HUES64 (cell line): ENCODE results near the gene TAS2R41.
"Not testable (repeated sequence)": the region's sequence is repeated elsewhere in the genome, so short reads cannot be mapped to it uniquely, and the experiment has no call there.

ENCODE experiments used
- H3K27ac ChIP-seq: 2 replicates; pipeline ENCODE4 v1.7.0; 2013; ENCODE audit warnings: low read depth, low read length, inconsistent platforms
- H3K27me3 ChIP-seq: 2 replicates; pipeline ENCODE4 v1.6.1; 2013; ENCODE audit warnings: mild to moderate bottlenecking, low read length; ENCODE audit not compliant: insufficient read depth
- H3K36me3 ChIP-seq: 2 replicates; pipeline ENCODE4 v1.6.1; 2013; ENCODE audit warnings: mild to moderate bottlenecking, low read length; ENCODE audit not compliant: insufficient read depth
- H3K4me1 ChIP-seq: 2 replicates; pipeline ENCODE4 v1.6.1; 2013; ENCODE audit warnings: mild to moderate bottlenecking, low read length, moderate library complexity; ENCODE audit not compliant: insufficient read depth
- H3K4me3 ChIP-seq: 2 replicates; pipeline ENCODE4 v1.5.1; 2013; ENCODE audit warnings: mild to moderate bottlenecking, low read length, moderate library complexity
- H3K9ac ChIP-seq: 2 replicates; pipeline ENCODE4 v1.6.1; 2013; ENCODE audit warnings: mild to moderate bottlenecking, low read depth, low read length
- H3K9me3 ChIP-seq: 2 replicates; pipeline ENCODE4 v1.6.1; 2013; ENCODE audit warnings: low read depth, low read length; ENCODE audit not compliant: insufficient read depth
- WGBS: fragments of 150-250, 120-280 bp; methylation state at CpG from one replicate; pipeline ENCODE4 v1.1.7; 2013; ENCODE audit warnings: missing lambda C conversion rate; 5-methylcytosine and 5-hydroxymethylcytosine counted together

The TAS2R41 gene

DNA sequence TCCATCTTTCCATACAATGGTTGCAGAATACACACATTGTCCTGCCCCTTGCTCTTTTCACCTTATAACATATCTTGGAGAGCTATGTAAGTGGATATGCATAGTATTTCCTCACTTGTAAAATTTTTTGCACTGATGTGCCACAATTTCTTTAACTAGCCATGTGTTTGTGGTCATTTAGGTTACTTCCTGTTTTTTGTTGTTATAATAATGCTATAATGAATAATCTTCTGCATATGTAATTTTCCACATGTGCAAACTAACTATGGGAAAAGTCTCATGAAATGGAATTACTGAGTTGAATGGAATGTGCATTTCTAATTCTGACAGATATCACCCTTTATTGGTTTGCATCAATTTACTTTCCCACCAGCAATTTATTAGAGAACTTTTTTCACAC lies 2.8 kb downstream of the TAS2R41 start:
- H3K27ac ChIP-seq, result no peak overlapping the region
- H3K4me1 ChIP-seq, result no peaks in the 10 kb centered on the region
- no peaks in the 10 kb centered on the region for H3K27me3 ChIP-seq
- no peak overlapping the region for H3K4me3 ChIP-seq
- no peaks in the 10 kb centered on the region for H3K9me3 ChIP-seq
- no peak overlapping the region for H3K9ac ChIP-seq
- H3K36me3 ChIP-seq, result no peaks in the 10 kb centered on the region

- Histone ChIP-seq H3K9ac (no peak overlapping the region), H3K27me3 (no peaks in the 10 kb centered on the region), H3K36me3 (no peaks in the 10 kb centered on the region), H3K9me3 (no peaks in the 10 kb centered on the region), H3K27ac (no peak overlapping the region), H3K4me3 (no peak overlapping the region), H3K4me1 (no peaks in the 10 kb centered on the region)
- WGBS, result 92% methylated on average over 3 of the region's 3 CpGs
Measured at GRCh38 chr7:143484119-143484518, 6.4 kb downstream of the TAS2R41 start.

GRCh38 chr7:143485094-143485493 lies 7.4 kb downstream of the TAS2R41 start:
- Histone ChIP-seq H3K27ac (no peak overlapping the region), H3K9ac (no peak overlapping the region), H3K9me3 (no peaks in the 10 kb centered on the region), H3K4me1 (no peaks in the 10 kb centered on the region), H3K4me3 (no peak overlapping the region), H3K27me3 (no peaks in the 10 kb centered on the region), H3K36me3 (no peaks in the 10 kb centered on the region)

DNA sequence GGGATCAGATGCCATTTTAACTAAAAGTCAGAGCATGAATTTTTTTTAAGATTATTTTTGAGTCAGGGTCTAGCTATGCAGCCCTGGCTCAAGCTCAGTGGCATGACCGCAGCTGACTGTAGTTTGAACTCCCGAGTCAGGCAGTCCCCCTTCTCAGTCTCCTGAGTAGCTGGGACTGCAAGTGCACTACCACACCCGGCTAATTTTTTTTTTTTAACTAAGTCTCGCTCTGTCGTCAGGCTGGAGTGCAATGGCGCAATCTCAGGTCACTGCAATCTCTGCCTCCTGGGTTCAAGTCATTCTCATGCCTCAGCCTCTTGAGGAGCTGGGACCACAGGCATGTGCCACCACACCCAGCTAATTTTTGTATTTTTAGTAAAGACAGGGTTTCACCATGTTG lies 7.8 kb downstream of the TAS2R41 start:
- Histone ChIP-seq H3K9me3 (no peaks in the 10 kb centered on the region), H3K9ac (no peak overlapping the region), H3K27me3 (no peaks in the 10 kb centered on the region), H3K27ac (no peak overlapping the region), H3K4me1 (no peaks in the 10 kb centered on the region), H3K4me3 (no peak overlapping the region), H3K36me3 (no peaks in the 10 kb centered on the region)
- WGBS, result 96% methylated on average over 6 of the region's 6 CpGs

DNA sequence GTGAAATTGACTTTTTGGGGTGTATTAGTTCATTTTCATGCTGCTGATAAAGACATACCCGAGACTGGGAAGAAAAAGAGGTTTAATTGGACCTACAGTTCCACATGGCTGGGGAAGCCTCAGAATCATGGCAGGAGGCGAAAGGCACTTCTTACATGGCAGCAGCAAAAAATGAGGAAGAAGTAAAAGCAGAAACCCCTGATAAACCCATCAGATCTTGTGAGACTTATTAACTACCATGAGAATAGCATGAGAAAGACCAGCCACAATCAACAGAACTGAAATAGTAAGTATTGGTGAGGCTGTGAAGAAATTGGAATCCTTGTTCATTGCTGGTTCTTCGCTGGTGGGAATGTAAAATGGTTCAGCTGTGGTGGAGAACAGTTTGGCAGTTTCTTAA lies 8.6 kb downstream of the TAS2R41 start:
- WGBS, result 89% methylated on average over 3 of the region's 3 CpGs
- not testable (repeated sequence) for H3K27me3 ChIP-seq, H3K9ac ChIP-seq, H3K36me3 ChIP-seq, H3K27ac ChIP-seq, H3K9me3 ChIP-seq, H3K4me3 ChIP-seq, H3K4me1 ChIP-seq

DNA sequence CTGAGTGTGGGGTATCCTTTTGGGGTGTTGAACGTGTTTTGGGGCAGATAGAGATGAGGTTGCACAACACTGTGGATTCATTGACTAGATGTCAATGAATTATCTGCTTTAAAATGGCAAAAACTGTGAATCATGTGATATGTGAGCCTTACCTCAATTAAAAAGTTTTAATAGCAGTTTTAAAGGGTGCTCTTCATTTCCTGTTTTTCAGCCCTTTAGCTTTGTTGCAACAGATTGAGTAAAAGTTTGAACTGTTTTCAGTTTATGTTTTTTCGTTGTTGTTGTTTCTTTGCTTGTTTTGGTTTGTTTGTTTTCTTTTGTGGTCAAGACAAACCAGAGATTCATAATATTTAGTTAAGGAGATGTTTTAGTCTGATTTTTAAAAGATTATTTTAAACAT lies 9.4 kb downstream of the TAS2R41 start:
- H3K27me3 ChIP-seq, result no peaks in the 10 kb centered on the region
- no peaks in the 10 kb centered on the region for H3K36me3 ChIP-seq
- H3K27ac ChIP-seq, result no peak overlapping the region
- no peaks in the 10 kb centered on the region for H3K9me3 ChIP-seq
- no peaks in the 10 kb centered on the region for H3K4me1 ChIP-seq
- no peak overlapping the region for H3K4me3 ChIP-seq
- 85% methylated on average over 2 of the region's 2 CpGs for WGBS
- no peak overlapping the region for H3K9ac ChIP-seq

DNA sequence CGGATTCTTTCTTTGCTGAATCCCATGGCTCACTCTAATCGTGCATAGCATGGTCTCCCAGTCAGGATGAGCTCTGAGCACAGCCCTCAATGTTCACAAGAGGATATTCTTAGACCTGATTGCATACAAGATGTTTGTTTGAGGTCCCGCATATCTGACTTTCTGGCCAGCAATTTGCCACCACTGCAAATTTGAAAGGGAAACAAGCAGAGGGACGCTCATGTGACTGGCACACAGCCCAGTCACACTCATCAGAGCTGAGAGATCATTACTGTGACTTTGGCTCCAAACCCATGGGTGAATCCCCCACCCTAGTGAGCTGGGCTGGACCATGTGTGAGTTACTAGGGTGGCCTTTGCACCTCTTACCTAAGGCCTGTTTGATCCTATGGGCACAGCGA lies 9.9 kb downstream of the TAS2R41 start:
- Histone ChIP-seq H3K9ac (no peak overlapping the region), H3K4me1 (no peaks in the 10 kb centered on the region), H3K4me3 (no peak overlapping the region), H3K27ac (no peak overlapping the region), H3K9me3 (no peaks in the 10 kb centered on the region), H3K36me3 (no peaks in the 10 kb centered on the region), H3K27me3 (no peaks in the 10 kb centered on the region)
- WGBS, result 92% methylated on average over 5 of the region's 5 CpGs

DNA sequence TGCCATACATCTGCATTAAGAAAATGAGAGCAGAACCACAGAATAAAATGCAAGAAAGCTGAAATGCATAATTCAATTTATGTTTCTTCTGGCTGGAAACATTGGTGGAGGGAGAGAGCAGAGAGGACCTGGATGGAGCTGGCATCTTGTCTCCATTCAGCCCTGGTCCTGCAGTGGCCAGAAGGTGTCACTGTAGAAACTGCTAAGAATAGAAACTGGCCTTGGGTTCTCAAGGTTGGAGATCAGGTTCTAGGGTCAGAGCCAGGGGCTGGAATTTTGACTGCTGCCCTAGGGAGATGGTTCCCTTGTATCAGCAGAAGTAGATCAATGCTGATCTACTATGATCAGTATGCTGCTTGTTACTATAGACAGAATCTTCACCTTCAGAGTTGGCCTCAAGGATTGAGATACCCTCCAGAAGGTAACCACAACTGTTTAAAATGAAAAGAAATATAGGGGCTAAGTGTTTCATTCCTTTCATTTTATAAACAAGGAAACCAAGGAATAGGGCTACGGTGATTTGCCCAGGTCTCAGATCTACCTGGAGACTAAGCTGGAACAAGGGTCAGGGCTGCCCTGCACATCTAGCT lies 13.1 kb downstream of the TAS2R41 start:
- H3K4me1 ChIP-seq, result no peaks in the 10 kb centered on the region
- WGBS, result 100% methylated on average over 1 of the region's 1 CpG

DNA sequence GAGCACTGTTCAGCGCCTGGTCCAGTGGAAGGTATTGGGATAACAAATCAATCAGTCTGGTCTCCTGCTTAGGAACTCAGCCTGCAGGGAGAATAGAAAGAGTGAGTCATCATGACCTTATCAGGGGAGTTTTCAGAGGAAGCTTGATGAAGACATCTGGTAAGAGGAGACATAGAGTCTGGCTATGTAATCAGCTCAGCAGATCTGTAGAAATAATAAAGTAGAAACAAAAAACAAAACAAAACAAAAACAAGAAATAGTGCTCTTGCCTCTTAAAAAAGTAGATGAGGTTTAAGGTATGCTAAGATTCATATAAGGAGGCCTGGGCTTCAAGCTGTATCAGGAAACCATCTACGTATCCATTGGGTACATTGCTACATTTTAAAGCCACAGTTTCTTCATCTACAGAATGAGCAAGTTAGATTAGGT lies 14.4 kb downstream of the TAS2R41 start:
- H3K27ac ChIP-seq, result no peak overlapping the region
- H3K9ac ChIP-seq, result no peak overlapping the region
- WGBS, result 89% methylated on average over 1 of the region's 2 CpGs
- H3K36me3 ChIP-seq, result no peaks in the 10 kb centered on the region
- no peaks in the 10 kb centered on the region for H3K4me1 ChIP-seq
- no peaks in the 10 kb centered on the region for H3K9me3 ChIP-seq
- H3K4me3 ChIP-seq, result no peak overlapping the region
- no peaks in the 10 kb centered on the region for H3K27me3 ChIP-seq

More for the DNA sequence above, 13.1 kb downstream of the TAS2R41 start:
- no peak overlapping the region for H3K27ac ChIP-seq
- H3K4me3 ChIP-seq, result no peak overlapping the region
- H3K27me3 ChIP-seq, result no peaks in the 10 kb centered on the region
- H3K9ac ChIP-seq, result no peak overlapping the region
- H3K9me3 ChIP-seq, result no peaks in the 10 kb centered on the region
- no peaks in the 10 kb centered on the region for H3K36me3 ChIP-seq

DNA sequence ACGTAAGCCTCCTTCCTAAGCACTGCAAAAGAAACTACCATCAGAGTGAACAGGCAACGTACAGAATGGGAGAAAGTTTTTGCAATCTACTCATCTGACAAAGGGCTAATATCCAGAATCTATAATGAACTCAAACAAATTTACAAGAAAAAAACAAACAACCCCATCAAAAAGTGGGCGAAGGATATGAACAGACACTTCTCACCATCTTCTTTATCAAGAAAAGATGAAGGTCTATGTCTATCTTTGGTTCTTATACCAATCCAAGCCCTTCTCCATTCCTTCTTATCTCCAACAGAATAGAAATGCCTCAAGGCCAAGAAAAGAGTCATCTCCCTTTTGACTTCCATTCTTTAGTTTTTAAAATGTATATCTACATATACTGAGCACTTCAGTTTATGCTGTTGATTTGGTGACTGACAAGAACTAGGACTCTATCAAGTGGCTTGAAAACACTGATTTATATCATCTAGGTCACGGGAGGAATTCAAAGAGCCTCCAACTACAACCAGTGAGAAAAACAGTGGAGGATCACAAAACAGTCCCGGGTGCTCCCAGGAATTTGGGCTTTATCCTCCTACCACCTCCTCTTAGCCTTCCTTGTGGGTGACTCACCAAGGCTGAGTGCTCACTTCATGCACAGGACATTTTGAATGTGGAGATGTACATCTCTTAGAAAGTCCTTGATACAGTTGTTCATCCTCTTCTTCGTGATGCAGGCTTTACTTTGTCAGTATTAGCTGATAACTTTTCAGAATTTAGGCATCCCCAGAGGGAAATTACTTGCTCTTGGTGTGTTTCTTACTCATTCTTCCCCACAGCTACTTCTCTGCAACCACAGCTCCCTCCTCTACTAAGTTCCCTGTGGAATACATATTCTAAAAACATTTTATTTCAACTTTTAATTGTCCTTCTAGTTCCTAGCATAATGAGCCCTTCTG lies 15.4 kb downstream of the TAS2R41 start:
- Histone ChIP-seq H3K36me3 (no peaks in the 10 kb centered on the region), H3K4me1 (no peaks in the 10 kb centered on the region), H3K27ac (no peak overlapping the region), H3K4me3 (no peak overlapping the region), H3K9ac (no peak overlapping the region), H3K9me3 (no peaks in the 10 kb centered on the region), H3K27me3 (no peaks in the 10 kb centered on the region)
- 82% methylated on average over 6 of the region's 6 CpGs for WGBS

DNA sequence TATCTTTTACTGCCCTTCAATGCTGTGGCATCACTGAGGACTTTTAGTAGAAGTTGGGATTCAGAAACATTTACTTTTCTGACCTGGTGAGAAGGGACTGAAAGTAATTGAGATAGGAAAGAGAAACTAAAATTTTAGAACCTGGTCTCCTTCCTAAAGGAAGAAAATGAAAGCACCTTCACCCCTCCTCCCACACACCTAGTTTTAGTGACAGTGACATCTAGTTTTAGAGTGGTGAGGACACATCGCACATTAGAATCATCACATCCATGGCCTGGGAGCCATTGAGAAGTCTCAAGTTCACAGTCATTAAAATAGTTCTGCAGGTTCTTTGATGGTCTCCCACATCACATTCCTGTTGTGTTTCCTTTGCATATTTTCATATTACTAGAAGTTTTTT lies 16.1 kb downstream of the TAS2R41 start:
- no peak overlapping the region for H3K27ac ChIP-seq
- WGBS, result 93% methylated on average over 1 of the region's 1 CpG
- H3K9ac ChIP-seq, result no peak overlapping the region
- no peaks in the 10 kb centered on the region for H3K9me3 ChIP-seq
- no peaks in the 10 kb centered on the region for H3K4me1 ChIP-seq
- H3K36me3 ChIP-seq, result no peaks in the 10 kb centered on the region
- no peak overlapping the region for H3K4me3 ChIP-seq
- no peaks in the 10 kb centered on the region for H3K27me3 ChIP-seq
